ENCODE data around the gene GGT6. TPM values are rescaled to one million over a fixed set of nuclear protein-coding genes. Genes with fewer than 3 reads are reported as not detected.

Gene GGT6
- total RNA-seq, 4 donors from 2014 or later = 0.21 to 4.4 (median 0.29) TPM; not detected in 1

GRCh38 chr17:4594931-4595684, 34.7 kb upstream of the GGT6 start:
- no peak overlapping the region for H3K27ac ChIP-seq
- H3K4me3 ChIP-seq = no peak overlapping the region
- no peaks in the 10 kb centered on the region for H3K27me3 ChIP-seq
- no peak for DNase-seq
- H3K4me1 ChIP-seq = peaks cover 0 to 14% of the 10 kb centered on the region in 2 donors
- intact Hi-C loops (cut with DNase I; ENCODE audit: low total_unique reads) = no loop called here
- TF ChIP-seq POLR2A (IDR thresholded peaks at IDR 0.05) (no peak), CTCF (IDR thresholded peaks at IDR 0.05) (no peak)
- H3K36me3 ChIP-seq = no peaks in the 10 kb centered on the region
- no peaks in the 10 kb centered on the region for H3K9me3 ChIP-seq

DNA sequence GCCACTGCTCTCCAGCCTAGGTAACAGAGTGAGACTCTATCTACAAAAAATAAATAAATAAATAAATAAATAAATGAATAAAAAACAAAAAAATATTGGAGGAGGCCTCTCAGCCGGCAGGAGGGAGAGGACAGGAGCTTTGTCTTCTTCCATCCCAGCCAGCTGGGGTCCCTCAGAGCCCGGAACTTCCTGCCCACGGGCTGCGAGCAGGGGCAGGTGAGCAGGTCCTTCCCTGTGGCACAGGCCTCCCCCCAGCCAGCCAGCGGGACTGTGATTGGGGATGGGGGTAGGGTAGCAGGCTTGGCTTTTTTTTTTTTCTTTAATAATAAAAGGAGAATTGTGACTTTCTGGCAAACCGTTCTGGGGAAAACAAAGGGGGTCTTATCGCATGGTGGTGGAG, 34.0 kb upstream of the GGT6 start:
- no peak for TF ChIP-seq CTCF (IDR thresholded peaks at IDR 0.05)
- no peak for TF ChIP-seq POLR2A (IDR thresholded peaks at IDR 0.05)
- no peak for DNase-seq
- intact Hi-C loops (cut with DNase I; ENCODE audit: low total_unique reads) = no loop called here
- Histone ChIP-seq H3K36me3 (no peaks in the 10 kb centered on the region), H3K27ac (no peak overlapping the region), H3K9me3 (no peaks in the 10 kb centered on the region), H3K27me3 (no peaks in the 10 kb centered on the region), H3K4me3 (no peak overlapping the region), H3K4me1 (peaks cover 0 to 8% of the 10 kb centered on the region in 2 donors)

DNA sequence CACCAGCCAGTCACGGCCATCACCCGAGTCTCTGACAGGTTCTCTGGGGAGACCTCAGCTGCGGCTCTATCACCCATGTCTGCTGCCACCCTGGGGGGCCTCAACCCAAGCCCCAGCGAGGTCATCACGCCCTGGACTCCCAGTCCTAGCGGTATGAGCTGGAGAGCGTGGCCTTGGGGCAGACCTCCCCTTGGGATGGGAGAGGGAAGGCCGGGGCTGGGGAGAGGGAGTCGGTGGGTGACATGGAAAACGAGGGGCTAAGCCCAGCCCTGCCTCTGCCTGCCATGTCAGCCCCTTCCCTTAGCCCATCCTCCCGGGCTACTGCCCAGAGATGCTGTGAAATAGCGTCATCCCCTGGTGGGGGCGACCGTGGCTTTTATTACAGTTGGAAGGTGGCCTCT, 32.6 kb upstream of the GGT6 start:
- intact Hi-C loops (cut with DNase I; ENCODE audit: low total_unique reads) = no loop called here
- H3K27ac ChIP-seq = no peak overlapping the region
- no peaks in the 10 kb centered on the region for H3K4me1 ChIP-seq
- TF ChIP-seq CTCF (IDR thresholded peaks at IDR 0.05) (no peak), POLR2A (IDR thresholded peaks at IDR 0.05) (no peak)
- H3K27me3 ChIP-seq = no peaks in the 10 kb centered on the region
- no peaks in the 10 kb centered on the region for H3K36me3 ChIP-seq
- no peaks in the 10 kb centered on the region for H3K9me3 ChIP-seq
- no peak overlapping the region for H3K4me3 ChIP-seq
- DNase-seq = no peak

GRCh38 chr17:4592240-4593005, 32.0 kb upstream of the GGT6 start:
- H3K27me3 ChIP-seq = no peaks in the 10 kb centered on the region
- H3K9me3 ChIP-seq = no peaks in the 10 kb centered on the region
- no peaks in the 10 kb centered on the region for H3K36me3 ChIP-seq
- no peak overlapping the region for H3K27ac ChIP-seq
- no peaks in the 10 kb centered on the region for H3K4me1 ChIP-seq
- no peak for DNase-seq
- TF ChIP-seq POLR2A (IDR thresholded peaks at IDR 0.05) = no peak
- TF ChIP-seq CTCF (IDR thresholded peaks at IDR 0.05) = no peak
- H3K4me3 ChIP-seq = no peak overlapping the region
- intact Hi-C loops (cut with DNase I; ENCODE audit: low total_unique reads) = no loop called here

DNA sequence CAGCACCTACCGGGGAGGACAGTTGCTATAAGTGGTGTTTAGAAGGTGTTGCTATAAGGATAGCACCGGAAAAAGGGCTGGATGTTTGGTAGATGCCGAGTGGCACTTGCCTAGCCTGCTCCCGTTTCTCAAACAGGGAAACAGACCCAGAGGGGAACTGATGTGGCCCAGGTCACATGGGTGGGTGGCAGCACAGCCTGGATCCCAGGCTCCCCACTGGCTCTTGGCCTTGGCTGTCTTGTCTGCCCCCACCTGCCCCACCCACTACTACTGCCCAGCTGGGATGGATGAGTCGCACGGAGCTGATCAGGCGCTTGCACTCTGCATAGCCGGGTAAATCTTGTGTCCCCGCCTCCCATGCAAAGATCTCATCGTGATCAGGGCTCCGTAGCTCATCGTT, 31.2 kb upstream of the GGT6 start:
- DNase-seq = no peak
- H3K27ac ChIP-seq = no peak overlapping the region

More for the DNA sequence above, 31.2 kb upstream of the GGT6 start:
- H3K4me1 ChIP-seq = no peaks in the 10 kb centered on the region
- H3K9me3 ChIP-seq = no peaks in the 10 kb centered on the region
- no peaks in the 10 kb centered on the region for H3K36me3 ChIP-seq
- intact Hi-C loops (cut with DNase I; ENCODE audit: low total_unique reads) = no loop called here
- no peak overlapping the region for H3K4me3 ChIP-seq
- no peak for TF ChIP-seq CTCF (IDR thresholded peaks at IDR 0.05)
- no peak for TF ChIP-seq POLR2A (IDR thresholded peaks at IDR 0.05)
- H3K27me3 ChIP-seq = no peaks in the 10 kb centered on the region
